CD4-positive, alpha-beta T cell treated with Interleukin-2 at 100 ng/mL for 4 hours (primary cell): ENCODE results near the gene SDF2.
A peak's percentile ranks its signal among the peaks of the same experiment; 100 is the strongest.
"Not testable (repeated sequence)": the region's sequence is repeated elsewhere in the genome, so short reads cannot be mapped to it uniquely, and the experiment has no call there.

Experiments used
- DNase-seq: peaks from one replicate; pipeline ENCODE4 v3.0.0-alpha.2; 2020; ENCODE audit warnings: low spot score

SDF2 gene

DNA sequence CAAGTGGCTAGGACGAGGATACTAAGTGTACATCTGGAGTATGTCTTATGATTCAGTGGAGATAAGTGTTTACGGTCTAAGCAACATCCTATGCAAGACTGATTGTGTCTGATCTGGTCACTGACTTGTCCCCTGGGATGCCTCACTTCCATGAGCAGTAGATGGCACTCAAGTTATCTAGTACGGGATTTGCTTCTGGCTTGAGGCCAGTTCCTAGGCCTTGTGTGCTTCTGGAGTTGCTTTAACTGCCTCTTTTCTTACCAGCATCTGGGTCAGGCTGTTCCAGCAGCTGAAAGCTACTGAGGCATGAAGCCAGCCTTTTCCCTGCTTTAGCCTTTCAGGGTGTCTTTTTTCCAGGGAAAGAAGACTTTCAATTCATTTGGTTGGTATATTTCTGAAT lies 23.3 kb upstream of the SDF2 start:
- DNase-seq, result no peak

GRCh38 chr17:28682655-28683054 lies 20.9 kb upstream of the SDF2 start:
- no peak for DNase-seq

- DNase-seq, result no peak
These were observed 14.3 kb upstream of the SDF2 start for GRCh38 chr17:28675980-28676379.

DNA sequence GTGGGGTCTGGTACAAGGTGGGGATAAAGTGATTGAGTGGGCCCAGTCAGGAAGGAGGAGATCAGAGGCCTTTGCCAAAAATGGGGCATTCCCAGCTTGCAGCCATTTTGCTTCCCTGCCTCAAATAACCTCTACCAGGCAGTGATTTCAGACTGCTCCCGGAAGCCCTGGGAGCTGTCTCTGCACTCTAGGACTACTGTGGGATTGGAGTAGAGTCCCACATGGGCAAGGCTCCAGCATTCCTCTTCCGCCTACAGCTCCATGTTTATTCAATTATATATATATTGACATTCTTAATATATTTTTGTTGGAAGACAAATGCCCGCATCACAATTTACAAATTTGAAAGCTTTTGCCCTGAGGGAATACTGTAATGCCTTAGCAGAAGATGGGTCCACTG lies 13.8 kb upstream of the SDF2 start:
- DNase-seq, result no peak

GRCh38 chr17:28669918-28670317 lies 8.2 kb upstream of the SDF2 start:
- no peak for DNase-seq

DNA sequence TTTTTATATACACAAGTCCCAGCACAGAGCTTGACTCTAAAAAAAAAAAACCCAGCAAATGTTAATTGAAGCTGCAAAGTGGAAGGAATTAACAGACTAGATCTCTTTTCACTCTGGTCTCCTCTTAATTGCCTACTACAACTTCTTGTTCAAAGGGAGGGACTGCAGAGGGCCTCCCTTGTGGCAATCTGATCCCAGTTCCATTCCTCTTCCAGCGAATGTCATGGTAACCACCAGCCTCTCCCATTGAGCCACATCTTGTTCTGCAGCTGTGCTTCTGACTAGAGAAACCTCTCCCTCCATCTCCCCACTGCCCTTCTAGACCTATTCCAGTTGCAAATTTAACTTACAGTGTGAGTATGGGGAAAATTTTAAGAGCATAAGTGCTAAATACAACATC lies 6.2 kb upstream of the SDF2 start:
- no peak for DNase-seq

DNA sequence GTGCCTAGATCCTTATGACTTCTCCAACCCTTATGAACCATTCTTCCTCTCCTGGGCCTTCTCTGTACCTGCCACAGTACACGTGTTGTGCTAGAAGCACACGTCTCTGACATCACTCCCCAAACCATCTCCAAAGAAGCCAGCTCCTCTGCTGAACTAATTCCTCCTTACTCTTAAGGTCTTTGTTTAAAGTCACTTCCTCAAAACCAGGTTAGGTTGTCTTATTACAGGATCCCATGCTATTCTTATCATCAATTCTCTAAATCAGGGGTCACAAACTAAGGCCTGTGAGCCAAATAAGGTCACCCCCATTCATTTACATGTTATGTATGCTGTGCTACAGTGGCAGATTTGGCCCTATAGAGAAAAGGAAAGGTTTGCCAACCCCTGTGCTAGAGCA lies 4.3 kb upstream of the SDF2 start:
- DNase-seq, result no peak

DNA sequence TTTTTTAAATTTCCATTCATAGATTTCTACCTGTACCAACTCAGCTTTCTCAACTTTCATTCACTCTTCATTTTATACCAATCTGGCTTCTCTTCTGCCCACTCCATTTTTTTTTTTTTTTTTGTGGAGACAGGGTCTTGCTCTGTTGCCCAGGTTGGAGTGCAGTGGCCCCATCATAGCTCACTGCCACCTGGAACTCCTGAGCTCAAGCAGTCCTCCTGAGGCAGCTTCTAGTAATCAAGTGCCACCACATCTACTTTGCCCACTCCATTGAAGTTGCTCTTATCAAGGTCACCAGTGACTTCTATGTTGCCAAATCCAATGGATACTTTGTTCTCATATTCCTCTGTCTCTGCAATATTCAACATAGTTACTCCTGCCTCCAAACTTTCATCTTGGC lies 2.0 kb upstream of the SDF2 start:
- no peak for DNase-seq

- DNase-seq, result no peak
These were observed 772 bp upstream of the SDF2 start for GRCh38 chr17:28662527-28662829.

GRCh38 chr17:28659497-28659881 lies 2.2 kb downstream of the SDF2 start:
- not testable (repeated sequence) for DNase-seq

DNA sequence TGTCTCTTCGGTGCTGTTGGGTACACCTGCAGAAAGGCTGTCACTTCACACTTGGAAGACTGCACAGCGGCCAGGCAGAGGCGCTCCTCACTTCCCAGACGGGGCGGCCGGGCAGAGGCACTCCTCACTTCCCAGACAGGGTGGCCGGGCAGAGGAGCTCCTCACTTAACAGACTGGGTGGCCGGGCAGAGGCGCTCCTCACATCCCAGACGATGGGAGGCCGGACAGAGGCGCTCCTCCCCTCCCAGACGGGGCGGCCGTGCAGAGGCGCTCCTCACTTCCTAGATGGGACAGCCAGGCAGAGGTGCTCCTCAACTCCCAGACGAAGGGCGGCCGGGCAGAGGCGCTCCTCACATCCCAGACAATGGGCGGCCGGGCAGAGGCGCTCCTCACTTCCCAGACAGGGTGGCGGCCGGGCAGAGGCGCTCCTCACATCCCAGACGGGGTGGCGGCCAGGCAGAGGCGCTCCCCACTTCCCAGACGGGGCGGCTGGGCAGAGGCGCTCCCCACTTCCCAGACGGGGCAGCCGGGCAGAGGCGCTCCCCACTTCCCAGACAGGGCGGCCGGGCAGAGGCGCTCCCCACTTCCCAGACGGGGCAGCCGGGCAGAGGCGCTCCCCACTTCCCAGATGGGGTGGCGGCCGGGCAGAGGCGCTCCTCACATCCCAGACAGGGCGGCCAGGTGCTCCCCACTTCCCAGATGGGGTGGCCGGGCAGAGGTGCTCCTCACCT lies 2.8 kb downstream of the SDF2 start:
- not testable (repeated sequence) for DNase-seq

DNA sequence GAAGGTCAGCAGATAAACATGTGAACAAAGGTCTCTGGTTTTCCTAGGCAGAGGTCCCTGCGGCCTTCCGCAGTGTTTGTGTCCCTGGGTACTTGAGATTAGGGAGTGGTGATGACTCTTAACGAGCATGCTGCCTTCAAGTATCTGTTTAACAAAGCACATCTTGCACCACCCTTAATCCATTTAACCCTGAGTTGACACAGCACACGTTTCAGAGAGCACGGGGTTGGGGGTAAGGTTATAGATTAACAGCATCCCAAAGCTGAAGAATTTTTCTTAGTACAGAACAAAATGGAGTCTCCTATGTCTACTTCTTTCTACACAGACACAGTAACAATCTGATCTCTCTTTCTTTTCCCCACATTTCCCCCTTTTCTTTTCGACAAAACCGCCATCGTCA lies 3.4 kb downstream of the SDF2 start:
- DNase-seq, result not testable (repeated sequence)

- no peak for DNase-seq
These were observed 4.0 kb downstream of the SDF2 start for GRCh38 chr17:28657756-28658155.

DNA sequence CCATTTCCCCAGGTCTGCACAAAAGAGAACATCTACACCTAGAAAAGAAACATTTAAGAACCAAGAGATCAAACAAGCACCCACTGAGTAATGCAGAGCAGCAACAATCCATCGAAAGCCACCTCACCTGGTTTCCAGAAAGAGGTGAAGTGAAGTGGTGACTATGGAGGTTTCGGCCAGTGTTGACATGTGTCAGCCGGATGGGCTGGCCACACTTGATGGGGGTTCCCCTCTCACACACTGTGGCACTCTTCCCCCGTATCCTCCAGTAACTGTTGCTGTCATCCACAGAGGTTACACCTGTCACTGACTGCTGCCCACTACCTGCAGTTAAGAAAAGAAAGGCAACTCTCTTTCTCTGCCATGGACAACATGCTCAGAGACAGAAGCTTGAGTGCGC lies 6.5 kb downstream of the SDF2 start:
- DNase-seq, result no peak

GRCh38 chr17:28648698-28649097 lies 13.0 kb downstream of the SDF2 start:
- DNase-seq, result no peak

- DNase-seq, result no peak
These were observed 15.5 kb downstream of the SDF2 start for GRCh38 chr17:28646039-28646754.

DNA sequence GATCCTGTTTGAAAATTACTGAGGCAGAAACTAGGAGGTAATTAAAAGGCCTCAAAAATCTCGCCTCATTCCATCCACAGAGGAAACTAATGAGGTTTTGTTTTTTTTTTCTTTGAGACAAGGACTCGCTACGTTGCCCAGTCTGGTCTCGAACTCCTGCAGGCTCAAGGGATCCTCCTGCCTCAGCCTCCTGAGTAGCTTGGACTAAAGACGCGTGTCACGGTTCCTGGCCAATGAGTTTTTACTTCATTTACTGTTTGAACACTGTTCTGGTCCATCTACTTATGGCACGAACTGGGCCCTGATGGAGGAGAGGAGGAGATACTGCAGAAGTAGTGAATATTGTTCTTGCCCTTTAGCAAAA lies 16.1 kb downstream of the SDF2 start:
- DNase-seq, result no peak

DNA sequence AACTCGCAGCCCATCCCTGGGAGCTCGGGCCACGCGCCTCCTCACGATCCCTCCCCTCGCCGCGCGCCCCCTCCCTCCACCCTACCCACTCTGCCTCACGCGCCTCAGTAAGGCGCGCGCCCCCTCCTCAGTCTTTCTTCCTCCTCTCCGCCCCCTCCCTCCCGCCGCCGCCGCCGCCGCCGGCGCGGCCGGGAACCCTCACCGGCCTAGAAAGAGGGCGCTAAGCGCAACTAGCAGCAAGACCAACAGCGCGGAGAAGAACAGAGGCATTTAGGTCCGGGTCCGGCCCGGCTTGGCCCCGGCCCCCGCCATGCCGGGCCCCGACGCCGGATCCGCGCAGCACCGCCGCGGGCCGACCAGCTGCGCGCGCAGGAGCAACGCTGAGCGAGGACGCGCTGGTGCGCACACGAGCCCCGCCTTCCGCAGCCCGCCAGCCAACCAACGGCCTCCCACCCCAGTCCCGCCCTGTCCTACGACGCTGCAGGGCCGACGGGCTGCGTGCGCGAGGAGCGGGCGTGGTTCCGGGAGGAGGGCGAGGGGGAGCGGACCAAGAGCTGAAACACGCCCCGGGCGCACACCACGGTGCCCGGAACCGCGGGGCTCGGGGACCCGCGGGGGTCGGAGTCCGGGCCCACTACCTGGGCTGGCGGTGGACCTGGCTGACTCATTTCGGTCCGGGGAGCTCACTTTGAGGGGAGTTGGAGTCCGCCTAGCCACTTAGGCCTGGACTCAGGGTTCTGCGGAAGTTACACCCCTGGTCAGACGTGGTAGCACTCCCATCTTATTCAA lies 16.7 kb downstream of the SDF2 start, which contains the start of gene BLTP2:
Gene BLTP2, minus strand, starts transcription at position 372 of the 789 bp plus-strand sequence. Its CDS starts 102 bp downstream, at position 270.
- DNase-seq, result peak; percentile 95

GRCh38 chr17:28643983-28644786 lies 17.5 kb downstream of the SDF2 start:
- peak; percentile 20 for DNase-seq

DNA sequence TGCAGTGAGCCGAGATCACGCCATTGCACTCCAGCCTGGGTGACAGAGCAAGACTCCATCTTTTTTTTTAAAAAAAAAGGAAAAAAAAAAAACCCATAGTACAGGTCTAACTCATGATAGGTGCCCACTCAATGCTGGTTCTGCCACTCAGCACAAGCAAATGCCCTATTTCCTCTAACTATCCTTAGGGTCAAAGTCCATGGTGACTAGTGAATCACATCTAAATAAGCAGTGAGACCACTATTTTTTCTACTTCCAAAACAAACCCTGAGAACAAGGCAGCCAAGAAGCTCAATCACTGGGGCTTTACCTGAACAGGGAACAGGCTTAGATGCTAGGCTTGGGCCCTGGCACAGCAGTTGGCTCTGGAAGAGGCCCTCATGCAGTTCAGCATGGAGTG lies 20.1 kb downstream of the SDF2 start:
- no peak for DNase-seq

DNA sequence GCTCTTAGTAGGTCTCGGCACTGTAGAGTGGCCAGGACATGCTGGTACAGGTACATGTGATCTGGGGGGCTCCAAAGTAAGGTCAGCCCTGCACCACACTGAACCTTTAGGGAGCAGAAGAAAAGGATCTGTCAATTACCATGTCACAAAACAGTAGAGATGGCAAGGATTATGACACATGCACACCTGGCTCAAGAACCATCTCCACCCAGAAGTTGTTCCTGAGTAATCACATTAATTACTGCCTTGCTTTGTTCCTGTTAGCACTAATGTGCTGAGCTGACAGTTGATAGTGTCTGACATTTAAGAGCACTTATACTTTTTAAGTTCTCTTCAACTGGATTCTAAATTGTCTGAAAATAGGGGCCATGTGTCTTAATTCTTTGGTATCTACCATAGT lies 26.2 kb downstream of the SDF2 start:
- DNase-seq, result no peak

DNA sequence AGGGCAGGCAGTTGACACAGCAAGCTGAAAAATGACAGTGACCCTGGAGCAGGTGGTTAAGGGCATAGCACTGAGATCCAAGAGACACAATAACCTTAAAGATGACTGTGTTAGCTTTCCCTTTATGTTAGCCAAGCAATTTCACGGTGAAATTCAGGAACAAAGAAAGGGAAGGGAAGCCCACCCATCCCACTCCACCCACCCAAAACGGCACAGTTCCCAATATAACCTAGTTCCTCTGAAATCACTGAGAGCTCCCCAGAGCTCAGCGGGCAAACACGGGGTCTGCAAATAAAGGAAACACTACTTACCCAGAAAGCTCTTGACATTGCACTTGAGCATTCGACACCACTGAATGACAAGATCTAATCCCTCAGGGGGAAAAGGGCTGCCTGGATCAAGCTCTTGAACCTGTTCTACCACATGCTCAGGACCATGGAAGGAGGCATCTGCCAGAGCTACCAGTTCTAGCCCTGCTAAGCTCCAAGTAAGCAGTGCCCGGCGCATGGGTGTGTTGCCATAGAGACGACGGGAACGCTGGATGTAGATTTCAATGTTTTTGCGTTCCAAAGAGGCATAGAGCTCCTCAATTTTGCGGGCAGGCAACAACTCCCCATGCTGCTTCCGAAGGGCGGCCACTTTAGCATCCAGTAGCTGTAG lies 27.4 kb downstream of the SDF2 start:
- no peak for DNase-seq
